ENCODE measurements around the gene ZSCAN16. TPM values are rescaled to one million over a fixed set of nuclear protein-coding genes. Genes with fewer than 3 reads are reported as not detected.

ZSCAN16 gene
- total RNA-seq, 2 experiments from 2014 or later, result 7.6 to 8.6 TPM

DNA sequence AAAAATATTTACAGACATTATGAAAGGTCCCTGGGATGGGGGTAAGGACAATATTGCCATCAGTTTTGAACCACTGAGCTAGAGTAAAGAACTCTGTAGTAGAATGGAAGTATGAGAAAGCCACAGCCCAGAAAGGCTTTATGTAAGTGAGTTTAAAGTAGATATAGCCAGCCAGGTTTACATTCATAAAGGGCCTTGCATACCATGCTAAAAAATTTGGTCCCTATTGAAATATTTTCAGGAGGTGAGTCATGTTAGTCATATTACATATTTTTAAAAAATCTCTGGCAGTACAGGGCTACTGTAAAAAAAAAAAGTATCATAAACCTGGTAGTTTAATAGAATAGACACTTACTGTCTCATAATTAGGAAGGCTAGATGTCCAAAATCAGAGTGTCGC lies 20.8 kb downstream of the ZSCAN16 start:
- peaks cover 4% of the 10 kb centered on the region; the same call in 1 of the 2 replicates for H4K20me1 ChIP-seq (ENCODE audit: insufficient read depth, low read length)
- H3K27ac ChIP-seq (ENCODE audit: low read depth, low read length, poor library complexity, severe bottlenecking), result no peak overlapping the region
- H3K36me3 ChIP-seq (ENCODE audit: insufficient read depth, low read length), result peaks cover 54% of the 10 kb centered on the region
- H3K4me1 ChIP-seq (ENCODE audit: insufficient read depth, low read length, poor library complexity, severe bottlenecking), result peaks cover 24% of the 10 kb centered on the region
- H3K79me2 ChIP-seq (ENCODE audit: insufficient read depth, low read depth, low read length), result peaks cover 33% of the 10 kb centered on the region
- ChIA-PET CTCF (ENCODE audit: unreplicated experiment) (no interaction called here), POLR2A (no interaction called here)
- no peaks in the 10 kb centered on the region for H3K9me2 ChIP-seq (ENCODE audit: insufficient read depth, low read length)
- no peak overlapping the region for H2AFZ ChIP-seq (ENCODE audit: low read length)
- H3K4me2 ChIP-seq (ENCODE audit: low read length), result no peak overlapping the region
- H3K4me3 ChIP-seq (ENCODE audit: low read depth, low read length, poor library complexity, severe bottlenecking), result no peak overlapping the region
- no TSS peak for BruUV-seq (replicated peaks)
- no peaks in the 10 kb centered on the region for H3K9me3 ChIP-seq (ENCODE audit: low read length)
- TF ChIP-seq, protein P1, sequence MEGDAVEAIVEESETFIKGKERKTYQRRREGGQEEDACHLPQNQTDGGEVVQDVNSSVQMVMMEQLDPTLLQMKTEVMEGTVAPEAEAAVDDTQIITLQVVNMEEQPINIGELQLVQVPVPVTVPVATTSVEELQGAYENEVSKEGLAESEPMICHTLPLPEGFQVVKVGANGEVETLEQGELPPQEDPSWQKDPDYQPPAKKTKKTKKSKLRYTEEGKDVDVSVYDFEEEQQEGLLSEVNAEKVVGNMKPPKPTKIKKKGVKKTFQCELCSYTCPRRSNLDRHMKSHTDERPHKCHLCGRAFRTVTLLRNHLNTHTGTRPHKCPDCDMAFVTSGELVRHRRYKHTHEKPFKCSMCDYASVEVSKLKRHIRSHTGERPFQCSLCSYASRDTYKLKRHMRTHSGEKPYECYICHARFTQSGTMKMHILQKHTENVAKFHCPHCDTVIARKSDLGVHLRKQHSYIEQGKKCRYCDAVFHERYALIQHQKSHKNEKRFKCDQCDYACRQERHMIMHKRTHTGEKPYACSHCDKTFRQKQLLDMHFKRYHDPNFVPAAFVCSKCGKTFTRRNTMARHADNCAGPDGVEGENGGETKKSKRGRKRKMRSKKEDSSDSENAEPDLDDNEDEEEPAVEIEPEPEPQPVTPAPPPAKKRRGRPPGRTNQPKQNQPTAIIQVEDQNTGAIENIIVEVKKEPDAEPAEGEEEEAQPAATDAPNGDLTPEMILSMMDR (conservative IDR thresholded peaks at IDR 0.05; ENCODE audit: low read length), result no peak
- TF ChIP-seq EZH2phosphoT487 (IDR thresholded peaks at IDR 0.05; ENCODE audit: borderline replicate concordance, low read depth, low read length), result no peak
- no peak for DNase-seq (ENCODE audit: low spot score)
- intact Hi-C loops (cut with micrococcal nuclease; ENCODE audit: unreplicated experiment), result loop anchor here (10.0 kb wide), 1 partner anchor 1920 kb away; the partner anchor contains the start of genes POLR1H and PPP1R11

DNA sequence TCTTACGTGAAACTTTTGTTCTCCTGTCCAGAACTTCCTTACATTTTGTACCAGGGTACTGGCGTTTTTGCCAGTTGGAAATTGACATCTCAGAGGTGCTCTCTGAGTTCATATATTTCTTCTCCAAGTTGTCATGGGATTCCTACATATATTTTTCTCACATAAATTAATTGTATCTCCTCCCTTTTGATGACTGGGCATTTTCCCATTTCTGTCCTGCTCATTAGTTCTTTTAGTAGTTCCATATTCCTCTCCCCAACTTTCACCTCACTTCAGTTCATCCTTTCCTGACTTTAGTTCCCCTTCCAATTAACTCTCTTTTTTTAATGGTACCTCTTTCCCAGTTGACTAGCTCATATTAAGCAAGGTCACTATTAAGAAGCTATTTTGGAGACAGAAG lies 28.1 kb downstream of the ZSCAN16 start:
- Histone ChIP-seq H3K36me3 (ENCODE audit: insufficient read depth, low read length) (peaks cover 99% of the 10 kb centered on the region), H3K4me1 (ENCODE audit: insufficient read depth, low read length, poor library complexity, severe bottlenecking) (no peaks in the 10 kb centered on the region), H4K20me1 (ENCODE audit: insufficient read depth, low read length) (no peaks in the 10 kb centered on the region), H3K4me3 (ENCODE audit: low read depth, low read length, poor library complexity, severe bottlenecking) (no peak overlapping the region), H3K4me2 (ENCODE audit: low read length) (no peak overlapping the region), H3K27ac (ENCODE audit: low read depth, low read length, poor library complexity, severe bottlenecking) (no peak overlapping the region), H2AFZ (ENCODE audit: low read length) (no peak overlapping the region), H3K9me2 (ENCODE audit: insufficient read depth, low read length) (no peaks in the 10 kb centered on the region), H3K79me2 (ENCODE audit: insufficient read depth, low read depth, low read length) (no peaks in the 10 kb centered on the region), H3K9me3 (ENCODE audit: low read length) (no peaks in the 10 kb centered on the region)
- ChIA-PET CTCF (ENCODE audit: unreplicated experiment) (no interaction called here), POLR2A (interaction anchor here (0.6 to 1.3 kb wide), 4 partner anchors 9 to 66 kb away, joined by 3 to 4 read pairs (median 4); no protein-coding TSS in a partner anchor)
- BruUV-seq (replicated peaks), result no TSS peak
- DNase-seq (ENCODE audit: low spot score), result no peak
- TF ChIP-seq, protein P1 (conservative IDR thresholded peaks at IDR 0.05; ENCODE audit: low read length), result no peak
- no peak for TF ChIP-seq EZH2phosphoT487 (IDR thresholded peaks at IDR 0.05; ENCODE audit: borderline replicate concordance, low read depth, low read length)
- intact Hi-C loops (cut with micrococcal nuclease; ENCODE audit: unreplicated experiment), result no loop called here

DNA sequence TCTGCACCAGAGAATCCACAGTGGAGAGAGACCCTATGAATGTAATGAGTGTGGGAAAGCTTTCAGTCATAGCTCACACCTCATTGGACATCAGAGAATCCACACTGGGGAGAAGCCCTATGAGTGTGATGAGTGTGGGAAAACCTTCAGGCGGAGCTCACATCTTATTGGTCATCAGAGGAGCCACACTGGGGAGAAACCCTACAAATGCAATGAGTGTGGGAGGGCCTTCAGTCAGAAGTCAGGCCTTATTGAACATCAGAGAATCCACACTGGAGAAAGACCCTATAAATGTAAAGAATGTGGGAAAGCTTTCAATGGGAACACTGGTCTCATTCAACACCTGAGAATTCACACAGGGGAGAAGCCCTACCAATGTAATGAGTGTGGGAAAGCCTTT lies 29.1 kb downstream of the ZSCAN16 start:
- CTCF ChIA-PET (ENCODE audit: unreplicated experiment), result no interaction called here
- intact Hi-C loops (cut with micrococcal nuclease; ENCODE audit: unreplicated experiment), result no loop called here
- Histone ChIP-seq H3K9me2 (ENCODE audit: insufficient read depth, low read length) (no peaks in the 10 kb centered on the region), H3K36me3 (ENCODE audit: insufficient read depth, low read length) (peaks cover 95% of the 10 kb centered on the region), H2AFZ (ENCODE audit: low read length) (no peak overlapping the region), H3K4me3 (ENCODE audit: low read depth, low read length, poor library complexity, severe bottlenecking) (no peak overlapping the region), H3K4me2 (ENCODE audit: low read length) (no peak overlapping the region), H3K79me2 (ENCODE audit: insufficient read depth, low read depth, low read length) (no peaks in the 10 kb centered on the region), H3K9me3 (ENCODE audit: low read length) (no peaks in the 10 kb centered on the region), H4K20me1 (ENCODE audit: insufficient read depth, low read length) (no peaks in the 10 kb centered on the region), H3K4me1 (ENCODE audit: insufficient read depth, low read length, poor library complexity, severe bottlenecking) (no peaks in the 10 kb centered on the region), H3K27ac (ENCODE audit: low read depth, low read length, poor library complexity, severe bottlenecking) (no peak overlapping the region)
- no peak for DNase-seq (ENCODE audit: low spot score)
- TF ChIP-seq, protein P1 (conservative IDR thresholded peaks at IDR 0.05; ENCODE audit: low read length), result no peak
- no peak for TF ChIP-seq EZH2phosphoT487 (IDR thresholded peaks at IDR 0.05; ENCODE audit: borderline replicate concordance, low read depth, low read length)
- POLR2A ChIA-PET, result interaction anchor here (0.6 to 1.3 kb wide), 2 partner anchors 13 to 109 kb away, joined by 4 read pairs; no protein-coding TSS in a partner anchor
- BruUV-seq (replicated peaks), result no TSS peak

Measured in OCI-LY7 (cell line).